GM03348 (cell line): ENCODE data around the gene EPHA6.

Experiments
- DNase-seq: peaks from one replicate; pipeline ENCODE4 v3.0.0; 2012; ENCODE audit warnings: low spot score

The EPHA6 gene

GRCh38 chr3:97278506-97278905, 464.1 kb downstream of the EPHA6 start:
- DNase-seq: no peak

DNA sequence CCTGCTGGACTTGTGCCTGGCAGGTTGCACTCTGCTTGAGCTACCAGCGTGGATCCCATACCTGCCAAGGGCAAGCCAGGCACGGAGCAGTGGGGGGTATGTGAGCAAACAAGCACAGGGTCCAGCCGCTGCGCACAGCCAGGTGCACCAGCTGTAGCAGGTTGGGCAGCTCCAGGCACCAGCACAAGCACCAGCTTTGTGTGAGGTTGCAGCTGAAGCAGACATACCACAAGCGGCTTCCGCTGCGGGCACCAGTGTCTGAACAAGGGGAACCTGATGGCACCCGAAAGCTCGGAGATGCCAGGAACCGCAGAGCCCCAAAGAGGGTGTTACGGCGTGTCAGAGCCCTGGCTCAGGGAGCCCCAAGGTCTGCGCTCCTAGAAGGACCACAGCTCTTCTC, 477.5 kb downstream of the EPHA6 start:
- no peak for DNase-seq

DNA sequence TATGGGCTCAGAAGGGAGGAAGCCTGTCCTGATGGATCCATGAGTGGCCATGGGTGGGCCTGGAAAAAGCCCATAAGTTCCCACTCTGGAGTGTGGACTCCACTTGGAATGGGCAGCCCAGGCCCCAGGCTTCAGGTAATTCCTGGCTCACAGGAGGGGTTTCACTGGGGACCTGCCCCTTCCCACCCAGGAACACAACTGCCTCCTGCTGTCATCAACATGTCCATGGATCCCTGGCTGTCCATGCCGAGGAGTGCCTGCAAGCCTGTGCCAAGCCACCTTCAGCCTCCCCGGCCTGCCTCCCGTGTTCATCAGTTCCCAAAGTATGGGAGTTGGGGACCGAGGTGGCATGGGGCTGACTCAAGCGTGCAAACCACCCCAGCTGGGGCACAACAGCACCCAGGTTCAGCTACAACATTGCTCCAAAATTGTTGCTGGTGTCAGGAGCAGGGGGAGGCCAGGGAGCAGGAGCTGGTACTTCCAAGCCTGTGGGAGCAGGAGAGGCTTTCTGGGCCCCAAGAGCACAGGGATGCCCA, 479.3 kb downstream of the EPHA6 start:
- DNase-seq: no peak

DNA sequence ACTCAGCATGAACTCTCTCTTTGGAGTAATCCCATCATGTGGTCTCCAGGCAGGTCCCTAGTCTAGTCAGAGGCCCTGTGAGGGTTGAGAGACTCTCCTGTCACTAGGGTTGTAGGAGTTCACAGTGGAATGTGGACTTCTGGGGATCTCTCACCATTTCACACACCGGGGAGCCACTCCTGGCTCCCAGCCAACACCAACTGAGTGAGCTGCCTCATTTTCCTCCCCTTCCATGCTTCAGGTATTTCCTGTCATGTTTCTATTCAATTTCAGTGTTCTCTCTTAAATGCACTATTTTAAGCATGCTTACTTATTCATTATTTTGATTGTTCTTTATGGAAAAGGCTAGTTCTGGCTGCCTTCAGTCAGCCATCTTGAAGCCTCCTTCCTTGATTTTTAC, 482.6 kb downstream of the EPHA6 start:
- no peak for DNase-seq

GRCh38 chr3:97301114-97301513, 486.7 kb downstream of the EPHA6 start:
- DNase-seq: no peak

DNA sequence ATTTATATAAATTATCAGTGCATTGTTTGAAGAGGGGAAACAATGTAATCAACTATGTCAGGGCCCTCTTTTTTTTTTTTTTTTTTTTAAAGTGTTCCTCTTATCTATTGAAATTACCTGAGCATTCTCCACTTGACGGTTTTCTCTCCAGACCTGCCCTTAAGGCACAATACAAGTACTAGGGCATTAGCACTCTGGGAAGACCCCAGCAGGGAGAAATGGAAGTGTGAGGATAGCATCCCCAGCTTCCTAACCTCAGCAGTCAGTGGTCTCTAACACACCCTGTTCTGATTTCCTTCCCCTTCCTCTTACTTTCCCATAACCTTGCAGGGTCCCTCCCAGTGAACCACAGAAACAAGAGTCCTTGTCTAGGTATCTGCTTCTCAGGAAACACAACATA, 491.8 kb downstream of the EPHA6 start:
- DNase-seq: no peak

- no peak for DNase-seq
Observed at GRCh38 chr3:97338375-97338774, 524.0 kb downstream of the EPHA6 start.

GRCh38 chr3:97340940-97341339, 526.5 kb downstream of the EPHA6 start:
- DNase-seq: no peak

GRCh38 chr3:97347780-97348179, 533.4 kb downstream of the EPHA6 start:
- no peak for DNase-seq

DNA sequence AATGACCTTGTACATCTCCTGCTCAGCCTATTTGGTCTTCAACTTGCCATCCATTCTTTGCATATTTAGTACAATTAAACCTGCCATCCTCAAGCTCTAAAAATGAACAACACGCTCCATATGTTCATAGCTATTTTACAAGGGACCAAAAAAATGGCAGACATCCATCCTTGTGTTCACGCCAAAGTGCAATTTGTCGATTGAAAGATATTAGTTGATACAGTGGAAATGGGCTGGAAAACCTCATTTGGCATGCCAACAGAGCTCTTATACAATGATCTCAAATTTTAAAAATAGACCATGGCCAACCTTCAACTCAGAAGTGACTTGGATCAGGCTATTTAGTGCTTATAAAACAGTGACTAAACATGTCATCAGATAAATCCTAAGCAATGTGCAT, 536.6 kb downstream of the EPHA6 start:
- DNase-seq: no peak

DNA sequence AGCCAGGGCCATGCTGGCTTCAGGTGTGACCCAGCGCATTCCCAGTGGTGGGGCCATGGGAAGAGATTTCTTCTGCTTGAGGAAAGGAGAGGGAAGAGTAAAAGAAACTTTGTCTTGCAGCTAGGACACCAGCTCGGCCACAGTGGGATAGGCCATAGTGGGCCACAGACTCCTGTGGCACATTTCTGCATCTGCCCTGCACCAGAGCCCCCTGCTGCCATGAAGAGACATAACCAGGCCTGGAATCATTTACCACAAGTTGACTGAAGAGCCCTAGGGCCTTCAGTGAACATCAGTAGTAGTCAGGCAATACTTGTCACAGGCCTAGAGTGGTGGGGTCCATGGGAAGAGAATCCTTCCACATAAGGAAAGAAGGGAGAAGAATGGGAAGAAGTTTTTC, 538.8 kb downstream of the EPHA6 start:
- DNase-seq: no peak

- no peak for DNase-seq
Observed at GRCh38 chr3:97359977-97360376, 545.6 kb downstream of the EPHA6 start.

GRCh38 chr3:97360804-97361203, 546.4 kb downstream of the EPHA6 start:
- no peak for DNase-seq

- no peak for DNase-seq
Observed at GRCh38 chr3:97384583-97384982, 570.2 kb downstream of the EPHA6 start.

- DNase-seq: no peak
Observed at GRCh38 chr3:97388774-97389173, 574.4 kb downstream of the EPHA6 start.

GRCh38 chr3:97389936-97390335, 575.5 kb downstream of the EPHA6 start:
- DNase-seq: no peak

GRCh38 chr3:97391167-97391566, 576.8 kb downstream of the EPHA6 start:
- DNase-seq: no peak

DNA sequence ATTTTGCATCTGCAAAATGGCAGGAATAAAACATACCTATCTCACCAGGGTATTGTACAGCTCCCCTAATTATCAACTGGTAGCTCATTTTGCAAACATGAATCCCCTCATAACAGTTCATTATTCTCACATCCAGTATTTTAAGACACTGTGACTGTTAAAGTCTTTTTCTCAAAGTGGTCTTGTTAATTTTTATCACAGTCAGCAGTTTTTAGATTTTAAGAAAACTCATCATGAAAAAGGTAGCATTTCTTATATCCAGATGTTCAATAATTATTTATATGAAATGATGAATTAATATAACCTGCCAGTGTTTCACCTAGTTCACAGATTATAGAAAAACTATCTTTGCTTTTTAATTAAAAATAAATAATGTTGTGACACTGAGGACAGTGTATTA, 595.2 kb downstream of the EPHA6 start:
- no peak for DNase-seq

- DNase-seq: no peak
Observed at GRCh38 chr3:97421565-97421964, 607.2 kb downstream of the EPHA6 start.

GRCh38 chr3:97425002-97425401, 610.6 kb downstream of the EPHA6 start:
- DNase-seq: no peak

GRCh38 chr3:97430601-97431000, 616.2 kb downstream of the EPHA6 start:
- no peak for DNase-seq

DNA sequence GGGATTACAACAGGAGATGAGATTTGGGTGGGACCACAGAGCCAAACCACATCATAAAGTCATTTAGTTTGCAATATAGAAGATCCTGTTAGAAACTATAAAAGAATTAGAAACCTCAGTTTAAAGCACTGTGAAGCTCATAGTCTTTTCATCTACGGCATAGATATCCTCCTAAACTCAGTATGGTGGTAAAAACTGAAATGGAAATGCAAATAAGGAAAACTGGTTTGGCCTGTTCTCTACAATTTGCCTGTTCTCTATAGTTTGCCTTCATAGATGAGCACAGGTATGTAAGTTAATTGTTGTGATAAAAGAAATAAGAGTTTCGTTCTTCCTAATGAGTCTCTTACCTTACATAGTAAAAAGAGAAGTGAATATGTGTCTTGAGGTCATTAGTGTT, 618.5 kb downstream of the EPHA6 start:
- no peak for DNase-seq

DNA sequence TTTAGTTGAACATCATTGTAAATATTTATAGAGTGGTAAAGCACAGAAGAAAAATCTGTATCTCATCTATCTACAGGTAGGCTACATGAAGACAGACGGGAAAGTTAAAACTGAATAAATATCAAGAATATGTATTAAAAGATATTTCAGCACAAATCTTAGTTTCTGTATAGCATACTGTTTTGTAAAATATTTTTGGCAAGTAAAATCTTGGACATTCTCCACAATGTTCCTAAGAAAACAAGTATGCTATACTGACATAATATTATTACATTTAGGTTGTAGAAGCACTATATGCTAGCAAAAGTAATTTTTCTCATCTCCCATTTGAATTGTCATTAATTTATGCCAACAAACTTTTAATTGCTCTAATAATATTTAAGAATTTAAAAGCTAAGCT, 623.7 kb downstream of the EPHA6 start:
- no peak for DNase-seq

GRCh38 chr3:97439373-97439772, 625.0 kb downstream of the EPHA6 start:
- DNase-seq: no peak

GRCh38 chr3:97464035-97464434, 649.6 kb downstream of the EPHA6 start:
- no peak for DNase-seq
